Testis (tissue), 3 donors: Measurements from ENCODE around the gene EDC4. TPM values are rescaled to one million over a fixed set of nuclear protein-coding genes. Genes with fewer than 3 reads are reported as not detected.
"Not testable (repeated sequence)": the region's sequence is repeated elsewhere in the genome, so short reads cannot be mapped to it uniquely, and the experiment has no call there.

ENCODE experiments used
- DNase-seq: peaks from one replicate; pipeline ENCODE4 v3.0.0-alpha.2; 2019
- H3K27ac ChIP-seq, 2 donors: fragments of 200-600 bp; sonication (generic); one replicate each; pipeline ENCODE4 v1.5.1; 2019
- H3K27me3 ChIP-seq: fragments of 200-600 bp; sonication (generic); one replicate; pipeline ENCODE4 v1.5.1; 2019
- H3K36me3 ChIP-seq: fragments of 200-600 bp; sonication (generic); one replicate; pipeline ENCODE4 v1.5.1; 2017; ENCODE audit warnings: low read depth; ENCODE audit errors: missing control alignments
- H3K4me1 ChIP-seq: fragments of 200-600 bp; sonication (generic); one replicate; pipeline ENCODE4 v1.5.1; 2019
- H3K4me3 ChIP-seq, 2 donors: fragments of 200-600 bp; sonication (generic); one replicate each; pipeline ENCODE4 v1.5.1; 2017 to 2019
- H3K9me3 ChIP-seq: fragments of 200-600 bp; sonication (generic); one replicate; pipeline ENCODE4 v1.5.1; 2017
- POLR2A ChIP-seq: fragments of 450-650 bp; IDR thresholded peaks from one replicate; pipeline ENCODE4 v1.6.1; 2017; ENCODE audit warnings: antibody characterized with exemption, mild to moderate bottlenecking, moderate library complexity
- WGBS, 2 donors: methylation state at CpG; one replicate each; pipeline ENCODE4 v1.1.5; 2018; 5-methylcytosine and 5-hydroxymethylcytosine counted together
- intact Hi-C: fragments of 100-400 bp; cut with DNase I; formaldehyde crosslinking; loops from one replicate; pipeline ENCODE4 v1.15.1; 2023; ENCODE audit warnings: low total_unique reads
- polyA plus RNA-seq: library from polyadenylated mRNA; stranded (reverse); fragments of 350-450 nt; fragmentation: Illumina TruSeq; extraction: RNeasy Lipid Tissue Mini Kit (QIAGEN cat#74804); gene quantifications from one replicate; pipeline ENCODE4 v1.2.3, GENCODE V29; 2014; ENCODE audit warnings: low read depth, low replicate concordance; ENCODE audit not compliant: insufficient read depth
- total RNA-seq, 2 donors: library from RNA; depleted of rRNA; stranded (reverse); fragments of >200 nt; gene quantifications; one replicate each; pipeline ENCODE4 v1.2.3, GENCODE V29; 2016
- TF ChIP-seq, protein P1 (sequence below), 3 experiments: fragments of 450-650 bp in 2 of 3; fragments of 200-600 bp in 1 of 3; sonication (generic) in 1 of 3; IDR thresholded peaks; one replicate each; pipeline ENCODE4 v1.5.1; 2016 to 2019; ENCODE audit warnings: antibody characterized with exemption in 3 of 3, mild to moderate bottlenecking in 2 of 3, moderate library complexity in 1 of 3

The EDC4 gene
- total and polyA plus RNA-seq, 3 donors from 2014 or later, result 96.7 to 107 (median 106) TPM

DNA sequence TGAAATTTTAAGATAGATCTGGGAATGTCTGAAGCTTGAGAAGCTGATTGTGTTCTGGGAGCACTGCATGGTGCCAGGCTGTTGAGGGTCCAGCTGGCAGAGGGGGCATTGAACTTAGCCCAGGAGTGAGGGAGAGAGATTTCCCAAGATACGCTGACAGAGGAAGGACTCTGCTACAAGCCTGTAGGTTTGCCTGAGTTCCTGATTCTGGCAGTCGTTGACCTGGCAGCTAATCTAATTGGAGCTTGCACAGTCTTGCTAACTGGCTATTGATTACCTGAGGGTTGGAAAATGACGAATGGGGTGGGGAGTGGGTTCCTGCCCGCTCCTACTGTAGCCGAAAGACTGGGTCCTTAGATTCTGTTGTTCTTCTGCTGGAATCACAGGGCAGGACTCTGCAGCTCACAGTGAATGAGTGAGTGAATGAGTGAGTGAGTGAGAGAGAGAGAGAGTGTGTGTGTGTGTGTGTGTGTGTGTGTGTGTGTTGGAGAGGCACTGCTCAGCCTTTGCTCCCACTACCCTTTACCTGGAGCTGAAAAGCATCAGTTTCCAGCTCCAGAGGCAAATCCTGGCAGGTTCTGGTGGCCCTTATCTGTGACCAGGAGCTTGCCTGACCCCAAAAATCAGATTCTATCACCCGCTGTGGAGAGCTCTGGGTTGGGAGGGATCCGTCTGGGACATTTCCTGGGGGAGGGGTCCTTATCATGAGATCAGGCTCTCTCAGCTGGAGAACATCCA, 42.1 kb downstream of the EDC4 start:
- Histone ChIP-seq H3K27me3 (no peaks in the 10 kb centered on the region), H3K9me3 (no peaks in the 10 kb centered on the region), H3K4me1 (peaks cover 13% of the 10 kb centered on the region), H3K36me3 (no peaks in the 10 kb centered on the region), H3K27ac (no peak overlapping the region), H3K4me3 (no peak overlapping the region)
- intact Hi-C loops, result loop anchor here (10.0 kb wide), 1 partner anchor 130 kb away; no protein-coding TSS in a partner anchor
- WGBS, 2 donors, result 72 to 83% methylated on average over 7 of the region's 7 CpGs
- DNase-seq, result no peak
- TF ChIP-seq, protein P1, sequence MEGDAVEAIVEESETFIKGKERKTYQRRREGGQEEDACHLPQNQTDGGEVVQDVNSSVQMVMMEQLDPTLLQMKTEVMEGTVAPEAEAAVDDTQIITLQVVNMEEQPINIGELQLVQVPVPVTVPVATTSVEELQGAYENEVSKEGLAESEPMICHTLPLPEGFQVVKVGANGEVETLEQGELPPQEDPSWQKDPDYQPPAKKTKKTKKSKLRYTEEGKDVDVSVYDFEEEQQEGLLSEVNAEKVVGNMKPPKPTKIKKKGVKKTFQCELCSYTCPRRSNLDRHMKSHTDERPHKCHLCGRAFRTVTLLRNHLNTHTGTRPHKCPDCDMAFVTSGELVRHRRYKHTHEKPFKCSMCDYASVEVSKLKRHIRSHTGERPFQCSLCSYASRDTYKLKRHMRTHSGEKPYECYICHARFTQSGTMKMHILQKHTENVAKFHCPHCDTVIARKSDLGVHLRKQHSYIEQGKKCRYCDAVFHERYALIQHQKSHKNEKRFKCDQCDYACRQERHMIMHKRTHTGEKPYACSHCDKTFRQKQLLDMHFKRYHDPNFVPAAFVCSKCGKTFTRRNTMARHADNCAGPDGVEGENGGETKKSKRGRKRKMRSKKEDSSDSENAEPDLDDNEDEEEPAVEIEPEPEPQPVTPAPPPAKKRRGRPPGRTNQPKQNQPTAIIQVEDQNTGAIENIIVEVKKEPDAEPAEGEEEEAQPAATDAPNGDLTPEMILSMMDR (IDR thresholded peaks at IDR 0.05), result no peak
- TF ChIP-seq POLR2A, result no peak

DNA sequence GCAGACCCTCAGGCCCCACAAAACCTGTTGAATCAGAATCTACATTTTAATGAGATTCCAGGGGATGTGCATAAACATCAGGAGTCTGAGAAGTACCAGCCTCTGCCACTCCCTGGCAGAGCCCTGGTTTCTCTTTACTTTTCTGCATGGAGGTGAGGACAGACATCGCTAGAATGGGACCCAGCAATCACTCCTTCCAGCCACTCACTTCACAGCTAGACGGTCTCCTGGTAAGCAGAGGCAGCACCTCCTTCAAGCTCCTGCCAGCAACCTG, 42.6 kb downstream of the EDC4 start:
- not testable (repeated sequence) for H3K4me3 ChIP-seq, H3K9me3 ChIP-seq, DNase-seq, H3K36me3 ChIP-seq, H3K27ac ChIP-seq, H3K27me3 ChIP-seq
- intact Hi-C loops, result loop anchor here (10.0 kb wide), 1 partner anchor 129 kb away; no protein-coding TSS in a partner anchor
- 80 to 83% methylated on average over 2 of the region's 2 CpGs for WGBS, 2 donors
- H3K4me1 ChIP-seq, result peaks cover 13% of the 10 kb centered on the region

DNA sequence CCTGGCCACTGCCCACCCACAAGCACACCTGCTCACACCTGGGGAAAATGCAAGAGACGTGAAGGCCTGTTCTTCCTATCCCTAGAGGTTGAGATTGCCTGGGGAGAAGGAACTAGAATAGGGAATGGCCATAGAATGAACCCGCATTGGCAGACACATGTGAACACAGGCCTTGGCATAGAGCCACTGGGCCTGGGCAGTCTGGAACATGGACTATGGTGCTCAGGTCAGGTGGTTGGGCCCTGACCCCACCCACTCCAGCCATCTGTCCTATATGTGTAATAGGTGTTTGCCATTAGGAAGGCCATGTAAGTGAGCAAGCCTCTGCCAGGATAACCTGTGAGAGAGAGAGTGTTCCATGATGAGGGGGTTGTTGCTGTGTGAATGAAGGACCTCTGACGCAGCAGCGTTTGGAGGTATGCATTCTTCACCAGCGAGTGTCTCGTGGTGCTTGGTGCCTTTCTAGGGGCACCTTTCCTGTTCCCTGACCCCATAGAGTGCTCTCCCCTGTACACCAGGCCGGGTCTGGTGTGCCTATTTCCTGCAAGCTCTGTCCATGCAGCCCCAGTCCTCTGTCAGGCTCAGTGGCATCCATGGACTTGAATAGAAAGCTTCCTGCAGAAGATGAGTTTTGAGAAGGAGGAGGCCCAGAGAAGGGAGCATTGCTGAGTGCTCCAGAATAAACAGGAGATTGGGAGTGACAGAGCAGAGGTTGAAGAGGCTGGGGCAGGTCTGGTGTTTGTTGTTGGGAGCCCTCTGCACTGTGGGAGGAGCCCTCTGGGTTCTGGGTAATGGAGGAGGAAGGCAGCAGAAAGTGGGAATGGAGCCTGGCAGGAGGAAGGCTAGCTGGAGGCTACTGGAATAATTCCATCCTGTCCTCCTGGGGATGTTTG, 43.2 kb downstream of the EDC4 start:
- H3K9me3 ChIP-seq, result no peaks in the 10 kb centered on the region
- no peaks in the 10 kb centered on the region for H3K27me3 ChIP-seq
- no peak for DNase-seq
- H3K4me3 ChIP-seq, result no peak overlapping the region
- 82 to 84% methylated on average over 7 of the region's 7 CpGs for WGBS, 2 donors
- TF ChIP-seq, protein P1 (IDR thresholded peaks at IDR 0.05), result no peak
- TF ChIP-seq POLR2A, result no peak
- no peak overlapping the region for H3K27ac ChIP-seq
- H3K36me3 ChIP-seq, result no peaks in the 10 kb centered on the region
- intact Hi-C loops, result loop anchor here (10.0 kb wide), 1 partner anchor 129 kb away; no protein-coding TSS in a partner anchor
- H3K4me1 ChIP-seq, result peaks cover 13% of the 10 kb centered on the region

DNA sequence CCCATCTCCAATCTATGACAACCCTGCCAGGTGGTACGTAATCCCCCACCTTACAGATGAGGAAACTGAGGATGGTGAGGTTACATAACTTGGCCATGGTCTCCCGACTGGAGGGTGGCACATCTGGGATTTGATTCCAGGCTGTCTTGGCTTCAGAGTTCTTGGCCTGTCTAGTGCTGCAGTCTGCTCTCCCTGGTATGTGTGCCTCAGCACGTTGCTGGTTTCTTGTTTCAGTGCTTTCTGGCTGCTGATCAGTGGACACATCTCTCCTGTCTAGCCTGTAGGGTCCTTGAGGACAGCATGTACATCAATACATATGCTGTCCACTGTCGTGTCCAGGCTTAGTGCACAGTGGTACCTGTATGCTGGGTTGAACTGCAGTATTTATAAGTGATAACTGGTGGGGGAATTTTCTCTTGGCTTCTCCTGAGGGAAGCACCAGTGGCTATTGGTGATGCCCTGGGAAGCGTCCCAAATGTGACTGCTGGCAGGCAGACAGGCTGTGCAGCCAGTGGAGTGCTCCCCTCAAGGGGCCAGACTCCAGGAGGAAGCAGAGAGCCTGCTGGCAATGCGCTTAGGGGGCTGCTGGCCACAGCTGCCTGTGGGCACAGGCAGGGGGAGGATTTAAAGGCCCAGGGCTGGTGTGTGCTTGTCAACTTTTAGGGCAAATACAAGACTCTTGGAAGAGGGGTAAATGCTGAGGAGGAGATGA, 44.4 kb downstream of the EDC4 start:
- no peak overlapping the region for H3K27ac ChIP-seq
- 50 to 58% methylated on average over 5 to 6 of the region's 6 CpGs for WGBS, 2 donors
- TF ChIP-seq, protein P1 (IDR thresholded peaks at IDR 0.05), result no peak
- TF ChIP-seq POLR2A, result no peak
- no peak for DNase-seq
- no peaks in the 10 kb centered on the region for H3K36me3 ChIP-seq
- no peaks in the 10 kb centered on the region for H3K27me3 ChIP-seq
- no peaks in the 10 kb centered on the region for H3K9me3 ChIP-seq
- intact Hi-C loops, result loop anchor here (10.0 kb wide), 1 partner anchor 128 kb away; no protein-coding TSS in a partner anchor
- no peak overlapping the region for H3K4me3 ChIP-seq
- peaks cover 13% of the 10 kb centered on the region for H3K4me1 ChIP-seq

DNA sequence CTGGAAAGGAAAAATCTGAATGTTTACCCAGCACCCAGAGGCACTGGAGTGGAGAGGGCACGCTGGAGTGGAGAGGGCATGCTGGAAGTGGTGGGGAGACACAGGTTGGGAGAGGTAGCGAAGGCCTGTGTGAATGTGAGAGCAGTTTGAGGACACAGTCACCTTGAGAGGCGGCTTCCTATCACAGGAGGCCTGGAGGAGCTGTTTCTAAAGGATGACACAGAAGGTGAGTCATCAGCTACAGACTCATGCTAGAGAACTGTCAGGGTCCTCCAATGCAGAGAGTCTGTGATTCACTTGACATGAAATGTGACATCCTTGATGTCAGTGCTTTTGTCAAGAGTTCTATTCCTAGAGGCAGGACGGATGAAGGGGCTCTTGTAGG, 45.0 kb downstream of the EDC4 start:
- 71 to 84% methylated on average over 4 of the region's 4 CpGs for WGBS, 2 donors
- Histone ChIP-seq H3K4me3 (no peak overlapping the region), H3K36me3 (no peaks in the 10 kb centered on the region), H3K27ac (no peak overlapping the region), H3K9me3 (no peaks in the 10 kb centered on the region), H3K4me1 (peaks cover 13% of the 10 kb centered on the region), H3K27me3 (no peaks in the 10 kb centered on the region)
- DNase-seq, result no peak
- TF ChIP-seq, protein P1 (IDR thresholded peaks at IDR 0.05), result no peak
- no peak for TF ChIP-seq POLR2A
- intact Hi-C loops, result loop anchor here (10.0 kb wide), 1 partner anchor 127 kb away; no protein-coding TSS in a partner anchor
